Gastrocnemius medialis (tissue), 4 donors: ENCODE data around the gene THSD4. TPM values are rescaled to one million over a fixed set of nuclear protein-coding genes. Genes with fewer than 3 reads are reported as not detected.

Experiments
- ATAC-seq, 2 donors: fragments of 150-250 bp; one replicate each; pipeline ENCODE4 v1.9.1; 2016
- DNase-seq, 2 donors: peaks; one replicate each; pipeline ENCODE4 v3.0.0-alpha.2; 2019
- H3K27ac ChIP-seq, 4 donors: fragments of 200-600 bp; sonication (generic); 1 replicate in 1 of 4; 2 replicates in 3 of 4; pipeline ENCODE4 v1.5.1; 2016 to 2018; ENCODE audit warnings: mild to moderate bottlenecking in 2 of 4, moderate library complexity in 1 of 4
- H3K27me3 ChIP-seq, 3 donors: fragments of 200-600 bp; sonication (generic) in 2 of 3; 1 replicate in 1 of 3; 2 replicates in 2 of 3; pipeline versions ENCODE4 v1.5.1 to v1.6.0; 2016 to 2019; ENCODE audit warnings: mild to moderate bottlenecking in 1 of 3, moderate library complexity in 1 of 3
- H3K36me3 ChIP-seq, 2 donors: fragments of 200-600 bp; sonication (generic) in 1 of 2; one replicate each; pipeline ENCODE4 v1.5.1; 2017 to 2018
- H3K4me1 ChIP-seq, 2 donors: fragments of 200-600 bp; sonication (generic) in 1 of 2; one replicate each; pipeline ENCODE4 v1.5.1; 2016 to 2017; ENCODE audit warnings: mild to moderate bottlenecking in 2 of 2
- H3K4me3 ChIP-seq, 4 donors: fragments of 200-600 bp; sonication (generic) in 3 of 4; 1 replicate in 1 of 4; 2 replicates in 3 of 4; pipeline ENCODE4 v1.5.1; 2016 to 2019; ENCODE audit warnings: mild to moderate bottlenecking in 2 of 4
- H3K9me3 ChIP-seq, 3 donors: fragments of 200-600 bp; sonication (generic) in 2 of 3; 1 replicate in 1 of 3; 2 replicates in 2 of 3; pipeline ENCODE4 v1.5.1; 2016 to 2019
- CTCF ChIP-seq, 5 experiments: fragments of 450-650 bp in 3 of 5; fragments of 200-600 bp in 2 of 5; sonication (generic) in 2 of 5; IDR thresholded peaks in 4 of 5; conservative IDR thresholded peaks in 1 of 5; 1 replicate in 4 of 5; 2 replicates in 1 of 5; pipeline ENCODE4 v1.5.1; 2016 to 2019; ENCODE audit warnings: antibody characterized with exemption in 5 of 5, mild to moderate bottlenecking in 3 of 5, moderate library complexity in 3 of 5
- POLR2A ChIP-seq, 2 donors: fragments of 450-650 bp; IDR thresholded peaks; one replicate each; pipeline ENCODE4 v1.6.1; 2017; ENCODE audit warnings: antibody characterized with exemption in 2 of 2, mild to moderate bottlenecking in 2 of 2, moderate library complexity in 2 of 2
- in situ Hi-C, 4 donors: fragments of 200-750 bp; cut with MboI; loops; one replicate each; pipeline versions ENCODE4 v1.15.0 to v1.8.0; 2017; ENCODE audit warnings: low sequenced_read_pairs in 4 of 4
- intact Hi-C: fragments of 100-400 bp; cut with DNase I; formaldehyde crosslinking; loops from one replicate; pipeline ENCODE4 v1.15.1; 2023; ENCODE audit warnings: low total_unique reads
- total RNA-seq, 4 donors: library from RNA; depleted of rRNA; stranded (reverse); fragments of >200 nt; gene quantifications; one replicate each; pipeline versions ENCODE4 v1.1.0 to v1.2.3, GENCODE V29; 2016

The THSD4 gene
- total RNA-seq, 4 donors from 2014 or later, result 0.35 to 3.1 (median 0.60) TPM

GRCh38 chr15:71729319-71729718 is 614.0 kb downstream of the THSD4 start:
- no peaks in the 10 kb centered on the region for H3K27me3 ChIP-seq
- H3K4me1 ChIP-seq, result peaks cover 0 to 3% of the 10 kb centered on the region in 2 donors
- no peak for TF ChIP-seq POLR2A (IDR thresholded peaks at IDR 0.05)
- TF ChIP-seq CTCF (IDR thresholded peaks at IDR 0.05 in 4 of 5, conservative IDR thresholded peaks at IDR 0.05 in 1 of 5), result no peak
- H3K9me3 ChIP-seq, result no peaks in the 10 kb centered on the region
- no peak overlapping the region for H3K4me3 ChIP-seq
- intact Hi-C loops (no loop called here), in situ Hi-C loops (loop anchor here in 1 of 4 donors (5.0 kb wide), 1 partner anchor 282 kb away; no protein-coding TSS in a partner anchor)
- ATAC-seq (no peak), DNase-seq (no peak)
- no peak overlapping the region for H3K27ac ChIP-seq
- H3K36me3 ChIP-seq, result no peaks in the 10 kb centered on the region

GRCh38 chr15:71730277-71731144 is 615.2 kb downstream of the THSD4 start:
- H3K27me3 ChIP-seq, result no peaks in the 10 kb centered on the region
- in situ Hi-C loops, result loop anchor here in 3 of 4 donors (5.0 to 10.0 kb wide), 4 partner anchors 156 to 286 kb away; no protein-coding TSS in a partner anchor
- H3K9me3 ChIP-seq, result no peaks in the 10 kb centered on the region
- no peak overlapping the region for H3K27ac ChIP-seq
- peaks cover 0 to 3% of the 10 kb centered on the region in 2 donors for H3K4me1 ChIP-seq
- no peak for DNase-seq
- no peaks in the 10 kb centered on the region for H3K36me3 ChIP-seq
- H3K4me3 ChIP-seq, result no peak overlapping the region
- ATAC-seq, result peak; percentile 81 to 82
- peak; percentile 51 to 85 (median 73) for TF ChIP-seq CTCF (IDR thresholded peaks at IDR 0.05 in 4 of 5, conservative IDR thresholded peaks at IDR 0.05 in 1 of 5)
- no peak for TF ChIP-seq POLR2A (IDR thresholded peaks at IDR 0.05)
- intact Hi-C loops, result loop anchor here (1.0 kb wide), 3 partner anchors 154 to 282 kb away; no protein-coding TSS in a partner anchor

GRCh38 chr15:71732636-71733035 is 617.4 kb downstream of the THSD4 start:
- no peaks in the 10 kb centered on the region for H3K27me3 ChIP-seq
- in situ Hi-C loops (loop anchor here in 3 of 4 donors (5.0 to 10.0 kb wide), 4 partner anchors 158 to 288 kb away; no protein-coding TSS in a partner anchor), intact Hi-C loops (no loop called here)
- no peak for TF ChIP-seq CTCF (IDR thresholded peaks at IDR 0.05 in 4 of 5, conservative IDR thresholded peaks at IDR 0.05 in 1 of 5)
- TF ChIP-seq POLR2A (IDR thresholded peaks at IDR 0.05), result no peak
- H3K4me3 ChIP-seq, result no peak overlapping the region
- DNase-seq (no peak), ATAC-seq (no peak)
- H3K9me3 ChIP-seq, result no peaks in the 10 kb centered on the region
- no peaks in the 10 kb centered on the region for H3K36me3 ChIP-seq
- H3K27ac ChIP-seq, result no peak overlapping the region
- H3K4me1 ChIP-seq, result peaks cover 0 to 3% of the 10 kb centered on the region in 2 donors

GRCh38 chr15:71733122-71733521 is 617.9 kb downstream of the THSD4 start:
- intact Hi-C loops, result no loop called here
- in situ Hi-C loops, result loop anchor here in 3 of 4 donors (5.0 to 10.0 kb wide), 4 partner anchors 158 to 288 kb away; no protein-coding TSS in a partner anchor
- Histone ChIP-seq H3K27ac (no peak overlapping the region), H3K4me1 (peaks cover 0 to 3% of the 10 kb centered on the region in 2 donors), H3K9me3 (no peaks in the 10 kb centered on the region), H3K36me3 (no peaks in the 10 kb centered on the region), H3K27me3 (no peaks in the 10 kb centered on the region), H3K4me3 (no peak overlapping the region)
- no peak for ATAC-seq
- DNase-seq, result no peak
- TF ChIP-seq POLR2A (IDR thresholded peaks at IDR 0.05), result no peak
- no peak for TF ChIP-seq CTCF (IDR thresholded peaks at IDR 0.05 in 4 of 5, conservative IDR thresholded peaks at IDR 0.05 in 1 of 5)
